Esophagus muscularis mucosa (tissue), 4 donors: ENCODE measurements around the gene SEC14L1. TPM values are rescaled to one million over a fixed set of nuclear protein-coding genes. Genes with fewer than 3 reads are reported as not detected.
A peak's percentile ranks its signal among the peaks of the same experiment; 100 is the strongest.

Experiments
- DNase-seq: peaks from one replicate; pipeline ENCODE4 v3.0.0-alpha.2; 2017; ENCODE audit errors: extremely low spot score
- H3K27ac ChIP-seq, 4 donors: fragments of 200-600 bp; sonication (generic); replicated peaks in 1 of 4; 1 replicate in 3 of 4; 2 replicates in 1 of 4; pipeline ENCODE4 v1.5.1; 2016 to 2019; ENCODE audit warnings: mild to moderate bottlenecking in 1 of 4
- H3K27me3 ChIP-seq, 4 donors: fragments of 200-600 bp; sonication (generic); one replicate each; pipeline versions ENCODE4 v1.5.1 to v1.6.0; 2016 to 2019
- H3K36me3 ChIP-seq, 4 donors: fragments of 200-600 bp; sonication (generic); one replicate each; pipeline ENCODE4 v1.5.1; 2016 to 2019
- H3K4me1 ChIP-seq, 4 donors: fragments of 200-600 bp; sonication (generic); one replicate each; pipeline ENCODE4 v1.5.1; 2016 to 2019
- H3K4me3 ChIP-seq, 4 donors: fragments of 200-600 bp; sonication (generic); 1 replicate in 2 of 4; 2 replicates in 2 of 4; pipeline ENCODE4 v1.5.1; 2016 to 2019; ENCODE audit warnings: mild to moderate bottlenecking in 4 of 4, moderate library complexity in 1 of 4
- H3K9me3 ChIP-seq, 4 donors: fragments of 200-600 bp; sonication (generic); 1 replicate in 3 of 4; 2 replicates in 1 of 4; pipeline ENCODE4 v1.5.1; 2016 to 2019
- EP300 ChIP-seq: sonication (generic); formaldehyde crosslinking; IDR thresholded peaks from one replicate; pipeline ENCODE4 v1.6.1; 2017; ENCODE audit warnings: antibody characterized with exemption
- POLR2A ChIP-seq: fragments of 450-650 bp; IDR thresholded peaks from one replicate; pipeline ENCODE4 v1.6.1; 2017; ENCODE audit warnings: antibody characterized with exemption, moderate library complexity, mild to moderate bottlenecking, low read depth
- POLR2AphosphoS5 ChIP-seq, 2 donors: sonication (generic); formaldehyde crosslinking; IDR thresholded peaks; one replicate each; pipeline ENCODE4 v1.6.1; 2017; ENCODE audit warnings: antibody characterized with exemption in 2 of 2
- WGBS: methylation state at CpG from one replicate; pipeline ENCODE4 v1.1.5; 2018; 5-methylcytosine and 5-hydroxymethylcytosine counted together
- intact Hi-C: fragments of 100-400 bp; cut with DNase I; formaldehyde crosslinking; loops from one replicate; pipeline ENCODE4 v1.15.1; 2023
- total RNA-seq, 4 donors: library from RNA; depleted of rRNA; stranded (reverse); fragments of >200 nt; gene quantifications; one replicate each; pipeline versions ENCODE4 v1.1.0 to v1.2.1, GENCODE V29; 2016
- TF ChIP-seq, protein P1 (sequence below), 3 experiments: fragments of 200-600 bp in 2 of 3; fragments of 450-650 bp in 1 of 3; sonication (generic) in 2 of 3; IDR thresholded peaks; one replicate each; pipeline ENCODE4 v1.5.1; 2017 to 2019; ENCODE audit warnings: antibody characterized with exemption in 3 of 3, mild to moderate bottlenecking in 2 of 3, moderate library complexity in 1 of 3

Gene SEC14L1
- total RNA-seq, 4 donors from 2014 or later, result 40.7 to 96.4 (median 64.4) TPM

DNA sequence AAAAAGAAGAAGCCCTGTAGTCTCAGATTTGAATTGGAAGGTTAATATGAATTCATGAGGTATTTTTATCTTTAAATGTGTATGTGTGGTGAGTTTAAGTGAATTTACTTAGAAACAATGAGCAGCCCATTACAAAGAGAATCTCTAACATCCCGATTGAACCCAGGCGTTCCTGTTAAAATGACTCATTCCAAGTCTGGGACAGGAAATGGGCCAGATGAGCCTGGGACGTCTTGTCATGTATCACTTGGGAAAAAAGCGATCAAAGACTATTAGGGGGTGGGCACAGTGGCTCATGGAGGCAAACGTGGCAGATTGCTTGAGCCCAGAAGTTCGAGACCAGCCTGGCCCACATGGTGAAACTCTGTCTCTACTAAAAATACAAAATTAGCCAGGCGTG lies 81.6 kb downstream of the SEC14L1 start:
- Histone ChIP-seq H3K9me3 (no peaks in the 10 kb centered on the region), H3K4me3 (no peak overlapping the region), H3K27ac (peak overlapping the region in 1 of 4 donors; percentile 64), H3K4me1 (peaks cover 0 to 8% (median 0%) of the 10 kb centered on the region in 4 donors), H3K27me3 (no peaks in the 10 kb centered on the region), H3K36me3 (peaks cover 6 to 29% (median 18%) of the 10 kb centered on the region in 4 donors)
- WGBS, result 75% methylated on average over 7 of the region's 7 CpGs
- DNase-seq, result no peak
- intact Hi-C loops, result no loop called here
- TF ChIP-seq POLR2AphosphoS5 (IDR thresholded peaks at IDR 0.05), result no peak
- TF ChIP-seq POLR2A, result no peak

DNA sequence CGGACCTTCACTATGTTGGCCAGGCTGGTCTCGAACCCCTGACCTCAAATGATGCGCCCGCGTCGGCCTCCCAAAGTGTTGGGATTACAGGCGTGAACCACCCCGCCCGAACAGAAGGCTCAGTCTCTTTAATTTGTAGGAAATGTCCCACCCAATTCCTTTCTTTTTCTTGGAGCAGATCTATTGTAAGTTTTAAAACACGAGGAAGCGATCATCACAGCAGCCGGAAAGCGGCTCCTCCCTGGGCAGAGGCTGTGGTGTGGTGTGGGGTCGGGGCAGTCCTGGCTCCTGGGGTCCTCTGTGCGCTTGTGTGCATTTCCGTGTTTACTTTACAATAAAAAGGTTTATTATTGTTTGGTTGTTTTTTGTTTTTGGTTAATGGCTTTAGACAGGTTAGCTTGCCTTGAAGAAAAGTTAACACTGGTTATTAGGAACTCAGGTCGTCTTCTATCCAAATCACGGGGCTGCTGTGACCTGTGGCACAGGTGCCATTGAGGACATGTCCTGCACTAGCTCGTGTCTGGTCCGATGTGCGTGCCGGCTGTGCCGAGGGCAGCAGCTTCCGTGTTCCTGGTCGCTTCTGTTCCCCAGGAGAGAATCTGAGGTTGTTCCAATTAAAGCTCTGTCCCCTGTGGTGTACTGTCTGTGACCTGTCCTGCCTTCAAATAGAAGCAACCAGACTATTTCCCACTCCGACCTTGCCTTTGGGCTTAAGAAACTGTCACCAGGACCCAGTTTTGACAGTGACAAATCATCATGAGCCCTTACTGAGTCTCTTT lies 83.1 kb downstream of the SEC14L1 start:
- 93% methylated on average over 23 of the region's 26 CpGs for WGBS
- Histone ChIP-seq H3K27me3 (no peaks in the 10 kb centered on the region), H3K9me3 (no peaks in the 10 kb centered on the region), H3K36me3 (peaks cover 0 to 14% (median 4%) of the 10 kb centered on the region in 4 donors), H3K4me3 (no peak overlapping the region), H3K27ac (peak overlapping the region; percentile 40 to 64 (median 50)), H3K4me1 (peaks cover 0 to 8% (median 0%) of the 10 kb centered on the region in 4 donors)
- intact Hi-C loops, result no loop called here
- TF ChIP-seq POLR2A (no peak), POLR2AphosphoS5 (IDR thresholded peaks at IDR 0.05) (no peak), EP300 (no peak)
- TF ChIP-seq, protein P1, sequence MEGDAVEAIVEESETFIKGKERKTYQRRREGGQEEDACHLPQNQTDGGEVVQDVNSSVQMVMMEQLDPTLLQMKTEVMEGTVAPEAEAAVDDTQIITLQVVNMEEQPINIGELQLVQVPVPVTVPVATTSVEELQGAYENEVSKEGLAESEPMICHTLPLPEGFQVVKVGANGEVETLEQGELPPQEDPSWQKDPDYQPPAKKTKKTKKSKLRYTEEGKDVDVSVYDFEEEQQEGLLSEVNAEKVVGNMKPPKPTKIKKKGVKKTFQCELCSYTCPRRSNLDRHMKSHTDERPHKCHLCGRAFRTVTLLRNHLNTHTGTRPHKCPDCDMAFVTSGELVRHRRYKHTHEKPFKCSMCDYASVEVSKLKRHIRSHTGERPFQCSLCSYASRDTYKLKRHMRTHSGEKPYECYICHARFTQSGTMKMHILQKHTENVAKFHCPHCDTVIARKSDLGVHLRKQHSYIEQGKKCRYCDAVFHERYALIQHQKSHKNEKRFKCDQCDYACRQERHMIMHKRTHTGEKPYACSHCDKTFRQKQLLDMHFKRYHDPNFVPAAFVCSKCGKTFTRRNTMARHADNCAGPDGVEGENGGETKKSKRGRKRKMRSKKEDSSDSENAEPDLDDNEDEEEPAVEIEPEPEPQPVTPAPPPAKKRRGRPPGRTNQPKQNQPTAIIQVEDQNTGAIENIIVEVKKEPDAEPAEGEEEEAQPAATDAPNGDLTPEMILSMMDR (IDR thresholded peaks at IDR 0.05), result no peak
- DNase-seq, result no peak

DNA sequence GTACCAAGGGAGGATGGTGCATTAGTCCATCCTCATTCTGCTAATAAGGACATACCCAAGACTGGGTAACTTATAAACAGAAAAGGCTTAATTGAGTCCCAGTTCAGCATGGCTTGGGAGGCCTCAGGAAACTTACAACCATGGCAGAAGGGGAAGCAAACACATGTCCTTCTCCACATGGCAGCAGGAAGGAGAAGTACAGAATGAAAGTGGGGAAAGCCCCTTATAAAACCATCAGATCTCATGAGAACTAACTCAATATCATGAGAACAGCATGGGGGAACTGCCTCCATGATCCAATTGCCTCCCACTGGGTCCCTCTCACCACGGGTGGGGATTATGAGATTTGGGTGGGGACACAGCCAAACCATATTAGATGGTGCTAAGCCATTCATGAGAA lies 84.5 kb downstream of the SEC14L1 start:
- no peak for DNase-seq
- intact Hi-C loops, result no loop called here
- no peak overlapping the region for H3K27ac ChIP-seq
- no peak for TF ChIP-seq POLR2AphosphoS5 (IDR thresholded peaks at IDR 0.05)
- TF ChIP-seq, protein P1 (IDR thresholded peaks at IDR 0.05), result no peak
- no peak for TF ChIP-seq EP300
- TF ChIP-seq POLR2A, result no peak
- H3K4me1 ChIP-seq, result peaks cover 0 to 8% (median 0%) of the 10 kb centered on the region in 4 donors
- 100% methylated on average over 1 of the region's 1 CpG for WGBS
- H3K27me3 ChIP-seq, result no peaks in the 10 kb centered on the region
- H3K36me3 ChIP-seq, result peaks cover 0 to 9% (median 0%) of the 10 kb centered on the region in 4 donors
- no peak overlapping the region for H3K4me3 ChIP-seq
- no peaks in the 10 kb centered on the region for H3K9me3 ChIP-seq

DNA sequence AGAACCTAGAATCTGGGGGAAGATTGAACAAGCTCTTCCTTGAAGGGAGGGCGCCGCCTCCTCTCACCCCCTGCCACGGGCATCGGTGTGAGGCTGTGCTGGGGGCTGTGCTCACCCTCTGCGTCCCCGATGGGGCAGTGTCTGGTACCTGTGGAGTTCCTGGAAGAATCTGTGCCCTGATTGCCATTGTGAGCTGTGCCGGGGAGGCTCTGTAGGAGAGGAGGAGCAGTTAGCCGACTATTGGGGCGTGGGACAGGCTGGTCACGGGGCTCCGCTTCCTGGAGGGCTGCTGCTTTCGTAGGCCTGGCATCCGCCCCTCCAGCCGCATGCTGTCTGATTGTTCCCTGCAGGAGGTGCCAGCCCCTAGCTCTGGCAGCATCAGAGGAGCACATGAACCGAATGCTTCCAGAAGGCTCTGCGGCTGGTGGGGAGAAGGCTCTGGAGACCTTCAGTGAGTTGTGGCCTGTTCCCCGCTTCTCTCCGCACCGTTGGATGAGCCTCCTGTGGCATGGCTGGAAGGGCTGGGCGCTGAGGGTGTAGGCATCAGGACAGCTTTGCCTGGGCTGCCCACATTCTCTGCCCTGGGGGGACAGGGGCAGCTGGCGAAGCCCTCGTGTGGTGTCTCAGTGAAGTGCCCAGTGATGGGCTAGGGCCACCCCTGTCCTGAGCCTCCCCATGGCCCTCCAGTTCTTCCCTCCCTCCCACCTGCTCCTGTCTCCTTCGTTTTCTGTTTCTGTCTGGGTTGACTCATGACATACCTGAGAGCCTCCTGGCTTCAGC lies 86.9 kb downstream of the SEC14L1 start:
- WGBS, result 75% methylated on average over 18 of the region's 23 CpGs
- TF ChIP-seq, protein P1 (IDR thresholded peaks at IDR 0.05), result no peak
- TF ChIP-seq POLR2AphosphoS5 (IDR thresholded peaks at IDR 0.05), result peak; percentile 66 to 68
- Histone ChIP-seq H3K36me3 (no peaks in the 10 kb centered on the region), H3K27ac (peak overlapping the region; percentile 29 to 57 (median 44)), H3K4me1 (no peaks in the 10 kb centered on the region), H3K27me3 (no peaks in the 10 kb centered on the region), H3K9me3 (no peaks in the 10 kb centered on the region), H3K4me3 (peak overlapping the region in 3 of 4 donors; percentile 5 to 22 (median 22))
- intact Hi-C loops, result no loop called here
- no peak for DNase-seq

DNA sequence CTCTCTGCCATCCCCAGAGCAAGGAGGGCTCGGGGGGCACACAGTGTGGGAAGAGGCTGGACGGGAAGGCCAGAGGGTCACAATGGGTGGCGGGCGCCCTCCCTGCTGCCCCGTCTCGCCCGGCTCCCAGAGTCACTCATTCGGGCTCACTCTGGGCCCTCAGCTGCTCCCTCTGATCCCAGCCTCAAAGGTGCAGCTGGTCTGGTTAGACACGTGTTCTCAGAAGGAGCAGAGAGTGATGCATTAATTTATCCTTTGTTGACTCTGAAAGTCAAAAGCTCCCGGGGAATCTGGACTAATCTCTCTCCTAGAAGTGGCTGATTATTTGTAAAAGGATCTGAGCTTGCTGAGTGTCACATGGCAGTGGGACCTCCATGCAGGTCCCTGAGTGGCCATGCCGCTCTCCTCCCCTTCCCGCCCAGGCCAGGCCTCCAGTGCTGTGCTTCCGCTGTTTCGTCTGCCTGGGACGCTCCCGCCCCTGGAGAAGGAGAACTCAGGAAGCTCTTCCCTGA lies 87.5 kb downstream of the SEC14L1 start:
- WGBS, result 85% methylated on average over 9 of the region's 16 CpGs
- H3K36me3 ChIP-seq, result no peaks in the 10 kb centered on the region
- intact Hi-C loops, result no loop called here
- peak overlapping the region in 2 of 4 donors; percentile 43 to 57 for H3K27ac ChIP-seq
- no peaks in the 10 kb centered on the region for H3K27me3 ChIP-seq
- DNase-seq, result no peak
- H3K9me3 ChIP-seq, result no peaks in the 10 kb centered on the region
- no peaks in the 10 kb centered on the region for H3K4me1 ChIP-seq
- no peak for TF ChIP-seq EP300
- TF ChIP-seq, protein P1 (IDR thresholded peaks at IDR 0.05), result no peak
- no peak for TF ChIP-seq POLR2A
- TF ChIP-seq POLR2AphosphoS5 (IDR thresholded peaks at IDR 0.05), result no peak
- no peak overlapping the region for H3K4me3 ChIP-seq
